Activated T-helper 1 cell treated with Interleukin-2 at 50 U/mL for 16 hours (primary cell): ENCODE data around the gene NDUFB3.
A peak's percentile ranks its signal among the peaks of the same experiment; 100 is the strongest.

Experiments used
- DNase-seq: peaks from one replicate; pipeline ENCODE4 v3.0.0-alpha.2; 2020; ENCODE audit warnings: low read depth

NDUFB3 gene

DNA sequence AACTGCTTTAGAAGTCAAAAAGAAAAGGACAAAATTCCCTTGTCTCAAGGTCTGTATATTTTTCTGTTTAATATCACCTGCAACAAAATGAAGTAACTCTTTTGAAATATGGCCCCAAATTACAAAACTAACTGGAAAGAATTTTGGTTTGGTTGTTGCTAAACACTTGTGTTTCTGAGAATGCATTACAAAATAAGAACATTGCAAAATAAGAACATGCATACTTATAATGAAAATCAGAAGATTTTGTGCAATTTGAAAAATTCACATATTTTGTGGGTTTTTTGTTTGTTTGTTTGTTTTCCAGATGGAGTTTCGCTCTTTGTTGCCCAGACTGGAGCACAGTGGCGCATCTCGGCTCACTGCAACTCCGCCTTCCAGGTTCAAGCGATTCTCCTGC lies 21.8 kb downstream of the NDUFB3 start:
- no peak for DNase-seq

DNA sequence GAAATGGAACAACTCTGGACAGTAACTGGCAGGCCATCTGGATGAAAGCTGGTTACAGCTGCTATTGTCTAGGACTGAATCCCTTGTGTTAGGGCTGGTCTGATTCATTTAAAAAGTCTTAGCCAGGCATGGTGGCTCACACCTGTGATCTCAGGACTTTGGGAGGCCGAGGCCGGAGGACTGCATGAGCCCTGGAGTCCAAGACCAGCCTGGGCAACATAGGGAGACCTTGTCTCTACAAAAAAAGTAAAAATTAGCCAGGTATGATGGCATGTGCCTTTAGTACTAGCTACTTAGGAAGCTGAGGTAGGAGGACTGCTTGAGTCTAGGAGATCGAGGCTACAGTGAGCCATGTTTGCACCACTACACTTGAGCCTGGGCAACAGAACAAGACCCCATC lies 28.7 kb downstream of the NDUFB3 start:
- DNase-seq = no peak

- no peak for DNase-seq
These were observed 34.0 kb downstream of the NDUFB3 start for GRCh38 chr2:201105759-201106158.

DNA sequence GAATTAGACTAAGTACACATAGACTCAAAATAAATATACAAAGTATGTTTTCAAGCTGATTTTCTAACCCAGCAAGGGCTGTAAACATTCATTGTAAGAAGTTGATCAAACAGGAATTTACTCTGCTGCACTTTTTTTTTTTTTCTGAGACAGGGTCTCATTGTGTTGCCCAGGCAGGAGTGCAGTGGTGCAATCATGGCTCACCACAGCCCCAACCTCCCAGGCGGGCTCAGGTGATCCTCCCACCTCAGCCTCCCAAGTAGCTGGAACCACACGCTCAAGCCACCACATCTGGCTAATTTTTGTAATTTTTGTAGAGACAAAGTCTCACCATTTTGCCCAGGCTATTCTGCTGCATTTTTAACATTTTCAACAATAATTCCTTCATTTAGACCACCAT lies 35.8 kb downstream of the NDUFB3 start:
- DNase-seq = no peak

DNA sequence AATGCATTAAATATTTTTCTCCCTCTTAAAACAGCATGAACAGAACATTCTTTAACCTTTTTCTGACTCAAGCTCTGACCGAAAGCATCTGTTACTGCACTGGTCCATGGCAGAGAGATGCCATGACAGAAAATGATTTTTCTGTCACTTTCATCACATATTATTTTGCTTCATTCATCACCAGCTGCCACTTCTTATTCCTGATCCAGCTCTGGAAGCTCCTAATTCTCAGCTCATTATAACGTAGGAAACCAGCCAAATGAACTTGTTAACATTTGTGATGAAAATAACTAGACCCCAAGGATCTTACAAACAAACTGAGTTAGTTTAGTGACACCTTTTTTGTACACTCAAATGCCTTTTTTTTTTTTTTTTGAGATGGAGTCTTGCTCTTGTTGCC lies 36.5 kb downstream of the NDUFB3 start:
- DNase-seq = no peak

- DNase-seq = no peak
These were observed 37.4 kb downstream of the NDUFB3 start for GRCh38 chr2:201109186-201109585.

- no peak for DNase-seq
These were observed 38.8 kb downstream of the NDUFB3 start for GRCh38 chr2:201110615-201111014.

DNA sequence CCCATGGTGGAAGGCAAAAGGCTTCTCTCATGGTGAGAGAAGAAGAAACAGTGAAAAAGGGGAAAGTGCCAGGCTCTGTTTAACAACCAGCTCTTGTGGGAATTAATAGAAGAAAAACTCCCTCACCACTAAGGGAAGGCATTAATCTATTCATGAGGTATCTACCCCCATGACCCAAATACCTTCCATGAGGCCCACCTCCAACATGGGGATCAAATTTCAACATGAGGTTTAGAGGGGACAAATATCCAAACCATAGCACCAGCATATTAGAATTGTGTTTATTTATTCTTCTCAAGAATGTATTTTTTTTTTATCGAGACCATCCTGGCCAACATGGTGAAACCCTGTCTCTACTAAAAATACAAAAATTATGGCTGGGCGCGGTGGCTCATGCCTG lies 39.3 kb downstream of the NDUFB3 start:
- no peak for DNase-seq

DNA sequence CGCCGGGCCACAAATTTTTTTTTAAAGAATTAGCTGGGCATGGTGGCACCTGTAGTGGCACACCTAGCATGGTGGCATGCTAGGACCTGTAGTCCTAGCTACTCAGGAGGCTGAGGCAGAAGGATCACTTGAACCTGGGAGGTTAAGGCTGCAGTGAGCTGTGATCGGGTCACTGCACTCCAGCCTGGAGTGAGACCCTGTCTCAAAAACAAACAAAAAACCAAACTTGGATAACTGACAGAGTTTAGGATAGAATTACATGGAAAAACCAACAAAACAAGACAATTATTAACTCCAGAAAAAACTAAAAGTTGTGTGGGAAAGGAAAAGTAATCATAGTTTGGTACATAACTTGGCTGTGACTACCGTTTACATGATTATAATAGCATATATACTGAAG lies 42.5 kb downstream of the NDUFB3 start:
- DNase-seq = no peak

GRCh38 chr2:201114846-201115245 lies 43.0 kb downstream of the NDUFB3 start:
- DNase-seq = no peak

DNA sequence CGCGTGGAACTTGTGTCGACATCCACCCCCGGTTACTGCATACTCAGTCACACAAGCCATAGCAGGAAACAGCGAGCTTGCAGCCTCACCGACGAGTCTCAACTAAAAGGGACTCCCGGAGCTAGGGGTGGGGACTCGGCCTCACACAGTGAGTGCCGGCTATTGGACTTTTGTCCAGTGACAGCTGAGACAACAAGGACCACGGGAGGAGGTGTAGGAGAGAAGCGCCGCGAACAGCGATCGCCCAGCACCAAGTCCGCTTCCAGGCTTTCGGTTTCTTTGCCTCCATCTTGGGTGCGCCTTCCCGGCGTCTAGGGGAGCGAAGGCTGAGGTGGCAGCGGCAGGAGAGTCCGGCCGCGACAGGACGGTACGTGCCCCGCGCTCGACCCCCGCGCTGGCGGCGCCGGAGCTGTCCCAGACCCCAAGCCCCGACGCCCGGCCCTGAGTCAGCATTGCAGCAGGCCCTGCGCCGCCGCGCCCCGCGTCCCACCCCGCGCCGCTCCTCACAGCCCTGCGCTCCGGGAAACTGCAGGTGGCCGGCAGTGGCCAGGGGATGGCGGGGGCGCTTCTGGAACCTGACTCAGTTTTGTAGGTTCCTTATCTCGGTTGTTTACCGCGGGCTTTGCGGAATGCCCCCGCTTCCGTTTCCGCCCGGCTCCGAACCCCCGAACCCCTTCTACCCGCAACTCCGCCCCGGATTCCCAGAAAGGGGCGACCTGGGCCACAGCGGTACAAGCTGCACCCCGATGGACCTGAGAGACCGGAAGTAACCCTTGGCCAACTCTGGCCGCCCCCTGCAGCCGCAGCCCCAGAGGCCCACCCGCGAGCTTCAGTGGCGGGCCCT lies 44.5 kb downstream of the NDUFB3 start, which contains the start of gene CFLAR:
Gene CFLAR, plus strand, starts transcription at position 50 of the 844 bp plus-strand sequence. CDS start 13,702 bp downstream, outside the sequence.
- DNase-seq = peak; percentile 77

DNA sequence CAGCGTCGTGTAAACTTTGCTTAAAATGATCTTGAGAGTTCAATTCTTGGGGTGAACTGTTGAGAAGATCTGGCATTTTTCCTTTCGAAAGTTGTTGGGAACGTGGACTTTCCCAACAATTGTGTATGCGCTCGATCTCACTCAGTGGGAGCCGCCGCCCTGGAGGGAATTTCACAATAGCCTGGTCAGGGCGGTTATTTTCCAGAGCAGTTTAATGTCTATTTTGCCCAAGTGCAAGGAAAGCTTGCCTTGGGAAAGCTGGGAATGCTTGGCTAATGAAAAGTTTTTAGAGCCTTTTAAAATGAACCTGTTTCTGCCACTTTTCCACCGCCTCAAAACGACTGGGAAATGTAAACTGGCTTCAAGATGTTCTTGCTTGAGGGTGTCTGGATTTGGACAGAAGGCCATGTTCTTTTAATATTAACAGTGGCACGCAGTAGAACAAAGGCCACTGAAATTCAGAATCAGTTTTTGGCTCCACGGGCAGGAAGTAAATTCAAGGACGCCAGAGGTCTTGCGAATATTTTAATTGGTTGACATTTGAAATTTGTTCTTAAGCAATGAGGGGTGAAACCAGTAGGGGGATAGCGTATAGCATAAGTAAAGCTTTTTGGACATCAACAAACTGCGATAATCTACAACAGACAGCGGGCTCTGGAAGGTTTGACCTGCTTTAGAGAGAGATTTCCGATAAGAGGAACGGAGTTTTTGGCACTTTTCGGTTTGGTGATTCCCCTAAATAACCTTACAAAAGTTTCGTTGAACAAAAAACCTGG lies 45.3 kb downstream of the NDUFB3 start:
- DNase-seq = no peak

DNA sequence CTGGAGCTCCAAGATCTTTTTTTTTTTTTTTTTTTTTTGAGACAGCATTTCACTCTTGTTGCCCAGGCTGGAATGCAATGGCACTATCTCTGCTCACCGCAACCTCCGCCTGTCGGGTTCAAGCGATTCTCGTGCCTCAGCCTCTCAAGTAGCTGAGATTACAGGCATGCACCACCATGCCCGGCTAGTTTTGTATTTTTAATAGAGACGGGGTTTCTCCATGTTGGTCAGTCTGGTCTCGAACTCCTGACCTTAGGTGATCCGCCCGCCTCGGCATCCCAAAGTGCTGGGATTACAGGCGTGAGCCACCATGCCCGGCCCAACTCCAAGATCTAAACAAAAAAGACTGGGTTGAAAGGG lies 45.9 kb downstream of the NDUFB3 start:
- peak; percentile 35 for DNase-seq

DNA sequence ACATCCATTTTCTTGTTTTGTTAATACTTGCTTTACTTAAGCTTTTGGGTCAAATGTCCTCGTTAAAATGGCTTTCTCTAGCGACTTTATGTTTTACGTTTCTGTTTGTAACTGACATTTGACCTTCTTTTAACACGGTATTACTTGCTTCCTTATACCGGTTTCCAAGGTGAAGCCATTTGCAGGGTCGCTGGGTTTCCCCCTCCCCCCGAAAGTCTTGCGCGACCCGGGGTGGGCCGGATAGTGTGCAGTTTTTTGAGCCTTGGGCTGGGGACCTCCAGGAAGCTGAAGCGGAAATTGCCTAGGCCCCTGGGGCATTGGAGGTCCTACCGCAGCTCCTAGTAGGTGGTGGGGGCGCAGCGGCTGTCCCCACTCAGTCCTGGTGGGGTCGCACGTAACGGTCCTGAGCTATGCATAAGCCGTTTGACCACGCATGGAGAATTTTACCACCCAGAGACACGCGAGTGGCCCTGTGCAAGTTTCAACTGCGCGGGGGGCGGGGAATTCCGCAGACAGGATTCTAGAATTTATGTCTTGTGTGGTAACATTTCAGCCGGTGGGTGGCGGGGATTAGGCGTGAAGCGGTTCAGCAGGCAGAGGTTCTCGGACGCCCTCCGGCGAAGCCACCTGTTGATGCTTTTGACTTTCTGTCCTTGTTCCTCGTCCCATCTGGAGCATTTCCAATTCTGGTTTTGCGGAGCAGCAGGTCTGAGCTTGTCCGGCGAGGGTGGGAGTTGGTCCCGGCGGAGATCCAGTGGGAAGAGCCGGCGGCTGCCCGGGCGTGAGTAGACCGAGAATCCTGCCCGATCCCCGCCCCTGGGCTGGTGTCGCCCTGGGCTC lies 46.5 kb downstream of the NDUFB3 start:
- DNase-seq = peak; percentile 74

DNA sequence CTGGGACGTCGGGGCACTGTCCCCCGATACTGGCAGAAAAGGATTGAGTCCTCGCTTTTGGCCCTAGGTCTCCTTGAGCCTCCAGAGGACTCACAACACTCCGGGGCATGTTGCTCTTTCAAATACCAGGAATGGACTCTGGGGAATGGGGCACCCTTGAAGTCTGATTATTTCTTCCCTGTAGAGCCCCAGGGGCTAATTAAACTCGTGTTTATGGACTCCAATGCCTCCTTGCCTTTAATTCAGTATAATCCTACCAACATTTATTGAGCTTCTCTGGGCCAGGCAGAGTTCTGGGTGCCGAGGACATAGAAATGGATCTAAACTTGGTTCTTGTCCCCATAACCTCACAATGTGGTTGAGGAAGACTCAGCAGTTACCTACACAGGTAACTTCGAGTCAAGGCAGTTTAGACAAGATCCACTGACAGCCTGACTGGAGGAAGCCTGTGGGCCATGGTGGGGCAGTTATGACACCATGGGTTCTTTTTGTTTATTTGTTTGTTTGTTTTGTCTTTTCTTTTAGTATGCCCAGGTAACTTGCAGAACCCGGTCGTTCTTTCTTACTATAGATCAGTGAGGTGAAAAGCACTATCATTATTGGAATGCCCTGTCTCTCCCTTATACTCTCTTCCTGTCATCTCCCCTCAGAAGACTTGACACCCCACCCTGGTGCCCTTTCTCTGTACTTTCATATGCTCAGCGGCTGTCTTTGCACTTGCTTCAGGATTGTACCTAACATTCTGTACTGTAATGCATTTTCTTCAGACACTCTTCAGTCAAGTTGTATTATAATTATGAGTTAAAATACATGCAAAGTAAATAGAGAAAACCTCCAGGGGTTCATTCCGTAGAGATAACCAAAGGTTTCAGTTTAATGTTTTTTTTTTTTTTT lies 47.4 kb downstream of the NDUFB3 start:
- no peak for DNase-seq

- no peak for DNase-seq
These were observed 50.5 kb downstream of the NDUFB3 start for GRCh38 chr2:201122276-201122675.

- DNase-seq = no peak
These were observed 54.7 kb downstream of the NDUFB3 start for GRCh38 chr2:201126308-201127151.

GRCh38 chr2:201127152-201127511 lies 55.3 kb downstream of the NDUFB3 start:
- DNase-seq = no peak

- DNase-seq = no peak
These were observed 55.8 kb downstream of the NDUFB3 start for GRCh38 chr2:201127570-201127969.

- DNase-seq = no peak
These were observed 56.2 kb downstream of the NDUFB3 start for GRCh38 chr2:201128033-201128432.
